ENCODE results near the gene CNOT3. TPM values are rescaled to one million over a fixed set of nuclear protein-coding genes. Genes with fewer than 3 reads are reported as not detected.

The CNOT3 gene
- total RNA-seq, 2 donors from 2014 or later, result 22.8 to 54.4 TPM

DNA sequence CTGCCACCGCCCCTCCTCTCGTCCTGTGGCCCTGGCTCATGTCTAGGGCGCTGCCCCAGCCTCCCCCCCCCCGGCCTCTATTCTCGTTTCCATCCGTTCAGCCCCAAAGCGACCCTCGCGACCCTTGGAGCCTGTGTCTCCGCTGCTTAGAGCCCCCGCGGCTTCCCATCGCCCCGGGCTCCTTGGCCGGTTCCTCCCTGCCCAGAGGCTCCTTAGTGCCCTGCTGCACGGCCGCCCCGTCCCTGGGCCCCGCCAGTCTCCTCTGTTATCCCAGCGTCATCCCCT is 9.2 kb upstream of the CNOT3 start:
- intact Hi-C loops (cut with DNase I), result no loop called here
- no peak for DNase-seq (ENCODE audit: low spot score)
- H3K27me3 ChIP-seq (replicated peaks; ENCODE audit: insufficient read depth), result no peaks in the 10 kb centered on the region

DNA sequence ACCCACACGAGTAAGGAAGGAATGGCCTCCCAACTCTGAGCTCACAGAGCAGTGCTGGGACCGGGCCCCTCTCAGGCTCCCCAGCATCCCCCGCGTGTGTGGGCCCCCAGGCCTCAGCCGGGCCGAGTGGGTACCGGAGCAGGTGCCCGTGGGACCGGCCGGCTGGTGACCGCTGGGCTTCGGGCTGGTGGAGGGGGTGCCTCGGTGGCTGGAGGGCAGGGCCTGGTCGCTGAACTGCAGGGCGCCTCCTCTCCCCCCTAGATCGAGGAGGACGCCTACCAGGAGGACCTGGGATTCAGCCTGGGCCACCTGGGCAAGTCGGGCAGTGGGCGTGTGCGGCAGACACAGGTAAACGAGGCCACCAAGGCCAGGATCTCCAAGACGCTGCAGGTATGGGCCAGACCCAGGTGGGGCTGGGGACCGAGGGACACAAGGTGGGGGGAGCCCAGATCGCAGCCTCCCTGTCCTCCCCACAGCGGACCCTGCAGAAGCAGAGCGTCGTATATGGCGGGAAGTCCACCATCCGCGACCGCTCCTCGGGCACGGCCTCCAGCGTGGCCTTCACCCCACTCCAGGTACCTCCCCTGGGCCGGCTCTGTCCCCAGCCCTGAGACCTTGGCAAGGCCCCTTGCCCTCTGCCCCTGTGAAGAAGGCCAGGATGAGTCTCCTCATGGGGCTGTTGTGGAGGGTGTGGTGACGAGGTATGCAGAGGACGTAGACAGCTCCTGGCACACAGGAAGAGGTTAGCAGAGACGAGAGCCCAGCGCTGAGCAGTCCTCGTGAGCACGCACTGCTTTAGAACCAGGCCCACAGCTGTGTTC is 8.6 kb upstream of the CNOT3 start:
- TF ChIP-seq POLR2AphosphoS5 (IDR thresholded peaks at IDR 0.05), result no peak
- no peak for TF ChIP-seq POLR2A (IDR thresholded peaks at IDR 0.05)
- TF ChIP-seq, protein P1, sequence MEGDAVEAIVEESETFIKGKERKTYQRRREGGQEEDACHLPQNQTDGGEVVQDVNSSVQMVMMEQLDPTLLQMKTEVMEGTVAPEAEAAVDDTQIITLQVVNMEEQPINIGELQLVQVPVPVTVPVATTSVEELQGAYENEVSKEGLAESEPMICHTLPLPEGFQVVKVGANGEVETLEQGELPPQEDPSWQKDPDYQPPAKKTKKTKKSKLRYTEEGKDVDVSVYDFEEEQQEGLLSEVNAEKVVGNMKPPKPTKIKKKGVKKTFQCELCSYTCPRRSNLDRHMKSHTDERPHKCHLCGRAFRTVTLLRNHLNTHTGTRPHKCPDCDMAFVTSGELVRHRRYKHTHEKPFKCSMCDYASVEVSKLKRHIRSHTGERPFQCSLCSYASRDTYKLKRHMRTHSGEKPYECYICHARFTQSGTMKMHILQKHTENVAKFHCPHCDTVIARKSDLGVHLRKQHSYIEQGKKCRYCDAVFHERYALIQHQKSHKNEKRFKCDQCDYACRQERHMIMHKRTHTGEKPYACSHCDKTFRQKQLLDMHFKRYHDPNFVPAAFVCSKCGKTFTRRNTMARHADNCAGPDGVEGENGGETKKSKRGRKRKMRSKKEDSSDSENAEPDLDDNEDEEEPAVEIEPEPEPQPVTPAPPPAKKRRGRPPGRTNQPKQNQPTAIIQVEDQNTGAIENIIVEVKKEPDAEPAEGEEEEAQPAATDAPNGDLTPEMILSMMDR (IDR thresholded peaks at IDR 0.05), result no peak
- intact Hi-C loops (cut with DNase I), result no loop called here
- Histone ChIP-seq H3K27ac (no peak overlapping the region), H3K4me3 (no peak overlapping the region), H3K4me1 (replicated peaks) (no peaks in the 10 kb centered on the region), H3K27me3 (replicated peaks; ENCODE audit: insufficient read depth) (no peaks in the 10 kb centered on the region), H3K36me3 (peaks cover 18 to 21% of the 10 kb centered on the region in 2 donors), H3K9me3 (no peaks in the 10 kb centered on the region)
- DNase-seq (ENCODE audit: low spot score), result no peak
- WGBS, result 94% methylated on average over 30 of the region's 41 CpGs

More for the DNA sequence above, 9.2 kb upstream of the CNOT3 start:
- Histone ChIP-seq H3K4me3 (no peak overlapping the region), H3K36me3 (peaks cover 24 to 26% of the 10 kb centered on the region in 2 donors), H3K27ac (no peak overlapping the region), H3K9me3 (no peaks in the 10 kb centered on the region), H3K4me1 (replicated peaks) (no peaks in the 10 kb centered on the region)
- TF ChIP-seq POLR2AphosphoS5 (IDR thresholded peaks at IDR 0.05), result no peak
- TF ChIP-seq, protein P1 (IDR thresholded peaks at IDR 0.05), result no peak
- no peak for TF ChIP-seq POLR2A (IDR thresholded peaks at IDR 0.05)
- 92% methylated on average over 20 of the region's 20 CpGs for WGBS

DNA sequence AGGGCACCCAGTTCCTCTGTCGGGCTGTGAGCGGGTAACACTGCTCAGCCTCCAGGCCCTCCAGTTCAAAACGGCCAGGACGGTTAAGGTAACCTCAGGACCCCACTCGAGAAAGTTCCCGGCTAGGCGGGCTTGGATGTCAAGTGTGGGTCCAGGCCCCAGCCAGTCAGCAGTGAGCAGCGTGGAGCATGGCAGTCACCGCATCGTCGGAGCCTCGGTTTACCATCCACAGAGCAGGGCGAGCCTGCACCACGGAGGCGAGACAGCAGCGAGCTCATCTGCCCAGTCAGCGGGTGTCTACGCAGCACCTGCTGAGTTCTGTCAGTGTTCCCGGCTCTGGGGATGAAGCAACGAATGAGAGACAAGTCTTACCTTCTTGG is 8.0 kb upstream of the CNOT3 start:
- Histone ChIP-seq H3K27ac (no peak overlapping the region), H3K4me3 (no peak overlapping the region), H3K36me3 (peaks cover 16 to 19% of the 10 kb centered on the region in 2 donors), H3K27me3 (replicated peaks; ENCODE audit: insufficient read depth) (no peaks in the 10 kb centered on the region), H3K4me1 (replicated peaks) (no peaks in the 10 kb centered on the region), H3K9me3 (no peaks in the 10 kb centered on the region)
- intact Hi-C loops (cut with DNase I), result no loop called here
- no peak for DNase-seq (ENCODE audit: low spot score)
- 96% methylated on average over 20 of the region's 20 CpGs for WGBS
- TF ChIP-seq POLR2AphosphoS5 (IDR thresholded peaks at IDR 0.05), result no peak
- TF ChIP-seq, protein P1 (IDR thresholded peaks at IDR 0.05), result no peak
- TF ChIP-seq POLR2A (IDR thresholded peaks at IDR 0.05), result no peak

DNA sequence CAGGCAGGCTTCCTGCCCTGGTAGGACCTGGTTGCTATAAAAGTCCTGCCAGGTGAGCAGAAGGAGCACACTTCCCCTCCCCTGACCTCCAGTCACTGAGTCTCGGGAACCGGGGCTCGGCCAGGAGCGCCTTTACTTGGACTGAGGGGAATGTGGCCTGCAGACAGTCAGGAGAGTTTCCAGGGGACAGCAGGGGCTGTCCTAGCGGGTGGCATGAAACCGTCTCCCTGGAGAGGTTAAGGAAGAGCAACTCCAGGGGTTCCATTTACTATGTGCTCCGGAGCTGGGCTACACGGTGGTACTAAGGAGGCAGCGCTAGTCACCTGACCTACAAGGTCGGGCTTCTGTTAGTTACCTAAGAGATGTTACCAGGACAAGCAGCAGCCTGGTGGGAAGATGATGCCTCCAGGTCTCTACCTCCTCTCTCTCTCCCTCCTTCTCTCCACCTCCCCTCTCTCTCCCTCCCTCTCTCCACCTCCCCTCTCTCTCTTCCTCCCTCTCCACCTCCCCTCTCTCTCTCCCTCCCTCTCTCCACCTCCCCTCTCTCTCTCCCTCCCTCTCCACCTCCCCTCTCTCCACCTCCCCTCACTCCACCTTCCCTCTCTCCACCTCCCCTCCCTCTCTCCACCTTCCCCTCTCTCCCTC is 4.1 kb upstream of the CNOT3 start:
- TF ChIP-seq, protein P1 (IDR thresholded peaks at IDR 0.05), result no peak
- no peak for TF ChIP-seq POLR2AphosphoS5 (IDR thresholded peaks at IDR 0.05)
- TF ChIP-seq POLR2A (IDR thresholded peaks at IDR 0.05), result no peak
- 75% methylated on average over 10 of the region's 10 CpGs for WGBS
- Histone ChIP-seq H3K4me3 (no peak overlapping the region), H3K9me3 (no peaks in the 10 kb centered on the region), H3K27ac (no peak overlapping the region), H3K4me1 (replicated peaks) (peaks cover 2% of the 10 kb centered on the region), H3K27me3 (replicated peaks; ENCODE audit: insufficient read depth) (no peaks in the 10 kb centered on the region), H3K36me3 (peaks cover 5 to 7% of the 10 kb centered on the region in 2 donors)
- no peak for DNase-seq (ENCODE audit: low spot score)
- intact Hi-C loops (cut with DNase I), result loop anchor here (10.0 kb wide), 1 partner anchor 269 kb away; the partner anchor contains the start of gene MYADM

All from prostate gland (tissue), 2 donors.